ENCODE data around the gene OPRM1.

- TF ChIP-seq CTCF (IDR thresholded peaks at IDR 0.05) (no peak), POLR2A (IDR thresholded peaks at IDR 0.05) (no peak)
Observed at GRCh38 chr6:154095571-154095970, 56.5 kb downstream of the OPRM1 start.
